ENCODE measurements around the gene TTC9C. TPM values are rescaled to one million over a fixed set of nuclear protein-coding genes. Genes with fewer than 3 reads are reported as not detected.
A peak's percentile ranks its signal among the peaks of the same experiment; 100 is the strongest.

TTC9C gene
- total and polyA plus RNA-seq, 2 of the 13 experiments (the other 11 are each of a cell fraction or from before 2014, with no cell fraction given): 28.0 to 36.4 TPM

- peak; percentile 21 for TF ChIP-seq YY1 (IDR thresholded peaks at IDR 0.05; ENCODE audit: insufficient read depth, insufficient replicate concordance, low read depth, low read length)
- TF ChIP-seq HES4 (CRISPR knock-in tag; IDR thresholded peaks at IDR 0.05; ENCODE audit: borderline replicate concordance): no peak
- no peak for TF ChIP-seq TCF7L2 (IDR thresholded peaks at IDR 0.05; ENCODE audit: low read depth, low read length)
- TF ChIP-seq ZNF749 (CRISPR knock-in tag; IDR thresholded peaks at IDR 0.05; ENCODE audit: borderline replicate concordance): no peak; the same call in 1 of the 2 replicates
- TF ChIP-seq, protein P1, sequence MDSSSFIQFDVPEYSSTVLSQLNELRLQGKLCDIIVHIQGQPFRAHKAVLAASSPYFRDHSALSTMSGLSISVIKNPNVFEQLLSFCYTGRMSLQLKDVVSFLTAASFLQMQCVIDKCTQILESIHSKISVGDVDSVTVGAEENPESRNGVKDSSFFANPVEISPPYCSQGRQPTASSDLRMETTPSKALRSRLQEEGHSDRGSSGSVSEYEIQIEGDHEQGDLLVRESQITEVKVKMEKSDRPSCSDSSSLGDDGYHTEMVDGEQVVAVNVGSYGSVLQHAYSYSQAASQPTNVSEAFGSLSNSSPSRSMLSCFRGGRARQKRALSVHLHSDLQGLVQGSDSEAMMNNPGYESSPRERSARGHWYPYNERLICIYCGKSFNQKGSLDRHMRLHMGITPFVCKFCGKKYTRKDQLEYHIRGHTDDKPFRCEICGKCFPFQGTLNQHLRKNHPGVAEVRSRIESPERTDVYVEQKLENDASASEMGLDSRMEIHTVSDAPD (CRISPR knock-in tag; IDR thresholded peaks at IDR 0.05): peak; percentile 41; the same call in 1 of the 2 replicates
- TF ChIP-seq STAT6 (CRISPR knock-in tag; IDR thresholded peaks at IDR 0.05; ENCODE audit: borderline replicate concordance): no peak
- TF ChIP-seq ZNF264 (CRISPR knock-in tag; IDR thresholded peaks at IDR 0.05): 0 out of 2 replicates have a peak, but pooled peaks have one; percentile 23
- TF ChIP-seq NPAS2 (CRISPR knock-in tag; IDR thresholded peaks at IDR 0.05; ENCODE audit: borderline replicate concordance): no peak
- peak; percentile 12 for TF ChIP-seq ZNF781 (CRISPR knock-in tag; IDR thresholded peaks at IDR 0.05; ENCODE audit: borderline replicate concordance, not compliant biosample characterization)
- TF ChIP-seq KLF9 (CRISPR knock-in tag; IDR thresholded peaks at IDR 0.05; ENCODE audit: low read depth): peak; percentile 15; the same call in 1 of the 2 replicates
- TF ChIP-seq ZNF891 (CRISPR knock-in tag; IDR thresholded peaks at IDR 0.05): no peak
- TF ChIP-seq, protein P2, sequence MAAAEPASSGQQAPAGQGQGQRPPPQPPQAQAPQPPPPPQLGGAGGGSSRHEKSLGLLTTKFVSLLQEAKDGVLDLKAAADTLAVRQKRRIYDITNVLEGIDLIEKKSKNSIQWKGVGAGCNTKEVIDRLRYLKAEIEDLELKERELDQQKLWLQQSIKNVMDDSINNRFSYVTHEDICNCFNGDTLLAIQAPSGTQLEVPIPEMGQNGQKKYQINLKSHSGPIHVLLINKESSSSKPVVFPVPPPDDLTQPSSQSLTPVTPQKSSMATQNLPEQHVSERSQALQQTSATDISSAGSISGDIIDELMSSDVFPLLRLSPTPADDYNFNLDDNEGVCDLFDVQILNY (CRISPR knock-in tag; conservative IDR thresholded peaks at IDR 0.05): no peak
- no peak for TF ChIP-seq ZSCAN12 (CRISPR knock-in tag; IDR thresholded peaks at IDR 0.05)
- TF ChIP-seq ZMYM3 (CRISPR knock-in tag; IDR thresholded peaks at IDR 0.05): peak; percentile 92
- TF ChIP-seq REL (CRISPR knock-in tag; conservative IDR thresholded peaks at IDR 0.05): 0 out of 2 replicates have a peak, but pooled peaks have one; percentile 42
- TF ChIP-seq NKX3-1 (CRISPR knock-in tag; IDR thresholded peaks at IDR 0.05): 0 out of 2 replicates have a peak, but pooled peaks have one; percentile 13
- TF ChIP-seq SOX5 (CRISPR knock-in tag; IDR thresholded peaks at IDR 0.05; ENCODE audit: borderline replicate concordance): no peak; the same call in none of the 2 replicates
- TF ChIP-seq ZNF790 (CRISPR knock-in tag; IDR thresholded peaks at IDR 0.05; ENCODE audit: borderline replicate concordance): no peak
- TF ChIP-seq RNF219 (CRISPR knock-in tag; IDR thresholded peaks at IDR 0.05): no peak
- TF ChIP-seq KLF6 (CRISPR knock-in tag; IDR thresholded peaks at IDR 0.05): no peak
- peak; percentile 70; the same call in 1 of the 2 replicates for TF ChIP-seq ZNF83 (CRISPR knock-in tag; IDR thresholded peaks at IDR 0.05; ENCODE audit: borderline replicate concordance)
Measured at GRCh38 chr11:62771144-62772021, 43.1 kb downstream of the TTC9C start, which contains the start of gene TAF6L (continued).
